GM21367 (cell line): ENCODE data around the gene PRSS3.
"Not testable (repeated sequence)": the region's sequence is repeated elsewhere in the genome, so short reads cannot be mapped to it uniquely, and the experiment has no call there.

ENCODE experiments used
- ATAC-seq: cut with Tn5 transposase; IDR thresholded peaks from one replicate; pipeline ENCODE4 v1.9.1; 2021; ENCODE audit not compliant: unreplicated experiment

The PRSS3 gene

GRCh38 chr9:33795281-33795680, at the start of gene PRSS3:
Gene PRSS3, plus strand, starts transcription at chr9:33795561. Its CDS starts 13 bp downstream, at chr9:33795574.
- no peak for ATAC-seq

- ATAC-seq, result no peak
These were observed 46.6 kb upstream of the PRSS3 start for GRCh38 chr9:33748633-33749304.

GRCh38 chr9:33749305-33749654, 46.1 kb upstream of the PRSS3 start:
- not testable (repeated sequence) for ATAC-seq

GRCh38 chr9:33750307-33750838, 45.0 kb upstream of the PRSS3 start:
- ATAC-seq, result no peak

GRCh38 chr9:33750839-33751339, 44.5 kb upstream of the PRSS3 start:
- ATAC-seq, result no peak

GRCh38 chr9:33751536-33752129, 43.7 kb upstream of the PRSS3 start:
- ATAC-seq, result no peak

- ATAC-seq, result no peak
These were observed 43.2 kb upstream of the PRSS3 start for GRCh38 chr9:33752130-33752637.

- ATAC-seq, result not testable (repeated sequence)
These were observed 42.6 kb upstream of the PRSS3 start for GRCh38 chr9:33752789-33753188.

GRCh38 chr9:33759648-33760047, 35.7 kb upstream of the PRSS3 start:
- ATAC-seq, result not testable (repeated sequence)

GRCh38 chr9:33762343-33762742, 33.0 kb upstream of the PRSS3 start:
- ATAC-seq, result no peak

- not testable (repeated sequence) for ATAC-seq
These were observed 31.7 kb upstream of the PRSS3 start for GRCh38 chr9:33763709-33764108.

- ATAC-seq, result no peak
These were observed 29.9 kb upstream of the PRSS3 start for GRCh38 chr9:33765411-33765810.

- not testable (repeated sequence) for ATAC-seq
These were observed 25.0 kb upstream of the PRSS3 start for GRCh38 chr9:33770156-33770880.

- ATAC-seq, result not testable (repeated sequence)
These were observed 22.2 kb upstream of the PRSS3 start for GRCh38 chr9:33773135-33773534.

GRCh38 chr9:33774074-33774659, 21.2 kb upstream of the PRSS3 start:
- not testable (repeated sequence) for ATAC-seq

- no peak for ATAC-seq
These were observed 18.8 kb upstream of the PRSS3 start for GRCh38 chr9:33776578-33776977.

GRCh38 chr9:33778700-33779351, 16.5 kb upstream of the PRSS3 start:
- no peak for ATAC-seq

GRCh38 chr9:33780276-33780675, 15.1 kb upstream of the PRSS3 start:
- no peak for ATAC-seq

GRCh38 chr9:33781736-33782135, 13.6 kb upstream of the PRSS3 start:
- ATAC-seq, result no peak

GRCh38 chr9:33782395-33783152, 12.8 kb upstream of the PRSS3 start:
- no peak for ATAC-seq
